PC-9 (cell line): Measurements from ENCODE around the gene SLC6A3.

ENCODE experiments used
- EZH2 ChIP-seq: fragments of 200-600 bp; sonication (generic); IDR thresholded peaks from 2 replicates; pipeline ENCODE4 v1.8.0; 2017; ENCODE audit warnings: antibody characterized with exemption, low read depth
- TF ChIP-seq, protein P1 (sequence below): fragments of 200-600 bp; sonication (generic); conservative IDR thresholded peaks from 2 replicates; pipeline ENCODE4 v1.6.1; 2017; ENCODE audit warnings: mixed run types, antibody characterized with exemption, mild to moderate bottlenecking, moderate library complexity

DNA sequence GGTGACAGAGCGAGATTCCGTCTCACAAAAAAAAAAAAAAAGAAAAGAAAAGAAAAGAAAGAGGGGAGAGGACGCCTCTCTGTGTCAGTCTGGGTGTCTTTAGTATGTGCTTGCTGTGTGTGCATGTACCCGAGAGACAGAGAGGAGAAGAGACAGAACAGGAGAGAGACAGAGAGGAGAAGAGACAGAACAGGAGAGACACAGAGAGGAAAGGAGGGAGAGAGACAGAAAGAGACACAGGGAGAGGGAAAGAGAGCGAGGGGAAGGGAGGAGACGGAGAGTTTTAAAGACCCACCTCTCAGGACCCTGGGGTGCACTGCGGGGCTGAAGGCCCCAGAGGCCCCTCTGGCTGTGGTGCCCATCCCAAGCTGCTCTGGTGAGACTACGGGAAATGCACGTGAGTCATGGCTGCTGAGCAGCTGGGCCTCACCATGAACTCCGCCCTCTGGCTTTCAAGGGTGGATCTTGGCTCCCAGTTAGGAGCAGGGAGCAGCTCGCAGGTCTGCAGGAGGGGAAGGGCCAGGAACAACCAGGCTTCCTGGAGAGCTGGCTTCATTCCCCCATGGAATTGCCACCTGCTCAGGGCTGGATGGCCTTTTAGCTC is 7.9 kb downstream of the SLC6A3 start:
- TF ChIP-seq, protein P1, sequence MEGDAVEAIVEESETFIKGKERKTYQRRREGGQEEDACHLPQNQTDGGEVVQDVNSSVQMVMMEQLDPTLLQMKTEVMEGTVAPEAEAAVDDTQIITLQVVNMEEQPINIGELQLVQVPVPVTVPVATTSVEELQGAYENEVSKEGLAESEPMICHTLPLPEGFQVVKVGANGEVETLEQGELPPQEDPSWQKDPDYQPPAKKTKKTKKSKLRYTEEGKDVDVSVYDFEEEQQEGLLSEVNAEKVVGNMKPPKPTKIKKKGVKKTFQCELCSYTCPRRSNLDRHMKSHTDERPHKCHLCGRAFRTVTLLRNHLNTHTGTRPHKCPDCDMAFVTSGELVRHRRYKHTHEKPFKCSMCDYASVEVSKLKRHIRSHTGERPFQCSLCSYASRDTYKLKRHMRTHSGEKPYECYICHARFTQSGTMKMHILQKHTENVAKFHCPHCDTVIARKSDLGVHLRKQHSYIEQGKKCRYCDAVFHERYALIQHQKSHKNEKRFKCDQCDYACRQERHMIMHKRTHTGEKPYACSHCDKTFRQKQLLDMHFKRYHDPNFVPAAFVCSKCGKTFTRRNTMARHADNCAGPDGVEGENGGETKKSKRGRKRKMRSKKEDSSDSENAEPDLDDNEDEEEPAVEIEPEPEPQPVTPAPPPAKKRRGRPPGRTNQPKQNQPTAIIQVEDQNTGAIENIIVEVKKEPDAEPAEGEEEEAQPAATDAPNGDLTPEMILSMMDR: no peak
- no peak for TF ChIP-seq EZH2
